Measurements from ENCODE around the gene RSBN1L. TPM values are rescaled to one million over a fixed set of nuclear protein-coding genes. Genes with fewer than 3 reads are reported as not detected.

RSBN1L gene
- total RNA-seq, 1 donor from 2014 or later: 27.0 TPM

DNA sequence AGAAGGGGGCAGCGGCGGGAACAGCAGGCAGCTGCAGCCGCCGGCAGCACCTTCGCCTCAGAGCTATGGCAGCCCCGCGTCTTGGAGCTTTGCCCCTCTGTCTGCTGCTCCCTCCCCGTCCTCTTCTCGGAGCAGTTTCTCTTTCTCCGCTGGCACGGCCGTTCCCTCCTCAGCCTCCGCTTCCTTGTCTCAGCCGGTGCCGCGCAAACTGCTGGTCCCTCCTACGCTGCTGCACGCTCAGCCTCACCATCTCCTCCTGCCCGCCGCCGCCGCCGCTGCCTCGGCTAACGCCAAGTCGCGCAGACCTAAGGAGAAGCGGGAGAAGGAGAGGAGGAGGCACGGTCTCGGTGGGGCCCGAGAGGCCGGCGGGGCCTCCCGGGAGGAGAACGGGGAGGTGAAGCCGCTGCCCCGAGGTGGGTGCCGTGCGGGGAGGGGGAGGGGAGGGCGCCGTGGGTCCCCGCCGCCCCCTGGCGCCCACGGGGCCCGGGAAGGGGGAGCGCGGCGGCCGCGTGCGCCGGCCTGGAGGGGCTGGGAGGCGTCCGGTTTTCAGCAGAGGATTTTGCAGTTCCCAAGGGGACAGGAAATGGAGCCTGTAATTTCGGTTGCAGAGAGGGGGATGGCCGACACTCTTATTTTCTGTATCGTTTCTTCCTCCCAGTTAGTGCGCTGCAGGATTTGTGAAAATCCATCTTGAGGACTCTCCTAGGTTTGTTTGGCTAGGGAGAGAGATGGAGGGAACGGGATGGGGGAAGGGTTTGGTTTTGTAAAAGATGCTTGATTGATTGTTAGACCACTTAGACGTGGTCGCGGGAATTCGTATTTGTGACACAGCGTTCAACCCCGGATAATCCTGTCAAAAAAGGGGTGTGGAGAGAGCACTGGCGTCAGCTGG lies 630 bp downstream of the RSBN1L start:
- TF ChIP-seq, protein P1, sequence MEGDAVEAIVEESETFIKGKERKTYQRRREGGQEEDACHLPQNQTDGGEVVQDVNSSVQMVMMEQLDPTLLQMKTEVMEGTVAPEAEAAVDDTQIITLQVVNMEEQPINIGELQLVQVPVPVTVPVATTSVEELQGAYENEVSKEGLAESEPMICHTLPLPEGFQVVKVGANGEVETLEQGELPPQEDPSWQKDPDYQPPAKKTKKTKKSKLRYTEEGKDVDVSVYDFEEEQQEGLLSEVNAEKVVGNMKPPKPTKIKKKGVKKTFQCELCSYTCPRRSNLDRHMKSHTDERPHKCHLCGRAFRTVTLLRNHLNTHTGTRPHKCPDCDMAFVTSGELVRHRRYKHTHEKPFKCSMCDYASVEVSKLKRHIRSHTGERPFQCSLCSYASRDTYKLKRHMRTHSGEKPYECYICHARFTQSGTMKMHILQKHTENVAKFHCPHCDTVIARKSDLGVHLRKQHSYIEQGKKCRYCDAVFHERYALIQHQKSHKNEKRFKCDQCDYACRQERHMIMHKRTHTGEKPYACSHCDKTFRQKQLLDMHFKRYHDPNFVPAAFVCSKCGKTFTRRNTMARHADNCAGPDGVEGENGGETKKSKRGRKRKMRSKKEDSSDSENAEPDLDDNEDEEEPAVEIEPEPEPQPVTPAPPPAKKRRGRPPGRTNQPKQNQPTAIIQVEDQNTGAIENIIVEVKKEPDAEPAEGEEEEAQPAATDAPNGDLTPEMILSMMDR (IDR thresholded peaks at IDR 0.05; ENCODE audit: partially characterized antibody, unreplicated experiment): no peak

DNA sequence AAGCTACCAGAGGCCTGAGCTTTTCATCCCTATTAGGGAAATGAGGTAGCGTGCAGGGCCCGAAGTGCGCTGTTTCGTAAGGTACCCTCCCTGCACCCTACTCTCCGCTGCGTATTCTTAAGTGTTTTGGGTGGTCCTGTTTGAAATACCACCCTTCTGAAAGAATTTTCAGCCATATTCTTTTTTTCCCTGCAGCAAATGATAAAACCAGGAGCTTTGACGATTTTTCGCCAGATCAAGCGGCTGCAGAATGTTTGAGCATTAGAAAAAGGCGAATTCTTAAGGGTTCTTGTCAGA lies 1.2 kb downstream of the RSBN1L start:
- H3K4me1 Mint-ChIP-seq (ENCODE audit: low read depth, unreplicated experiment): peaks cover 28% of the 10 kb centered on the region
- H3K36me3 Mint-ChIP-seq (ENCODE audit: unreplicated experiment): no peaks in the 10 kb centered on the region
- DNase-seq: no peak
- TF ChIP-seq, protein P1 (IDR thresholded peaks at IDR 0.05; ENCODE audit: partially characterized antibody, unreplicated experiment): no peak
- peaks cover 3% of the 10 kb centered on the region for H3K27me3 Mint-ChIP-seq (ENCODE audit: unreplicated experiment)
- peak overlapping the region; percentile 94 for H3K27ac Mint-ChIP-seq (ENCODE audit: unreplicated experiment)
- H3K9me3 Mint-ChIP-seq (ENCODE audit: unreplicated experiment): peaks cover 9% of the 10 kb centered on the region
- H3K4me3 Mint-ChIP-seq (ENCODE audit: unreplicated experiment): peak overlapping the region; percentile 97

More for the DNA sequence above, 630 bp downstream of the RSBN1L start:
- H3K27me3 Mint-ChIP-seq (ENCODE audit: unreplicated experiment): peaks cover 3% of the 10 kb centered on the region
- H3K36me3 Mint-ChIP-seq (ENCODE audit: unreplicated experiment): no peaks in the 10 kb centered on the region
- peak overlapping the region; percentile 97 for H3K4me3 Mint-ChIP-seq (ENCODE audit: unreplicated experiment)
- peaks cover 9% of the 10 kb centered on the region for H3K9me3 Mint-ChIP-seq (ENCODE audit: unreplicated experiment)
- H3K27ac Mint-ChIP-seq (ENCODE audit: unreplicated experiment): peak overlapping the region; percentile 97
- peak; percentile 71 for DNase-seq
- H3K4me1 Mint-ChIP-seq (ENCODE audit: low read depth, unreplicated experiment): peaks cover 27% of the 10 kb centered on the region

- H3K27me3 Mint-ChIP-seq (ENCODE audit: unreplicated experiment): peaks cover 3% of the 10 kb centered on the region
- H3K4me3 Mint-ChIP-seq (ENCODE audit: unreplicated experiment): peak overlapping the region; percentile 97
- H3K9me3 Mint-ChIP-seq (ENCODE audit: unreplicated experiment): peaks cover 9% of the 10 kb centered on the region
- DNase-seq: no peak
- no peaks in the 10 kb centered on the region for H3K36me3 Mint-ChIP-seq (ENCODE audit: unreplicated experiment)
- H3K4me1 Mint-ChIP-seq (ENCODE audit: low read depth, unreplicated experiment): peaks cover 31% of the 10 kb centered on the region
- H3K27ac Mint-ChIP-seq (ENCODE audit: unreplicated experiment): peak overlapping the region; percentile 94
- TF ChIP-seq, protein P1 (IDR thresholded peaks at IDR 0.05; ENCODE audit: partially characterized antibody, unreplicated experiment): no peak
These were observed 1.9 kb downstream of the RSBN1L start for GRCh38 chr7:77698042-77698625.

- Mint-ChIP-seq H3K27ac (ENCODE audit: unreplicated experiment) (peak overlapping the region; percentile 80), H3K9me3 (ENCODE audit: unreplicated experiment) (peaks cover 9% of the 10 kb centered on the region), H3K27me3 (ENCODE audit: unreplicated experiment) (peaks cover 3% of the 10 kb centered on the region), H3K4me3 (ENCODE audit: unreplicated experiment) (peak overlapping the region; percentile 97), H3K36me3 (ENCODE audit: unreplicated experiment) (no peaks in the 10 kb centered on the region), H3K4me1 (ENCODE audit: low read depth, unreplicated experiment) (peaks cover 25% of the 10 kb centered on the region)
- DNase-seq: no peak
- TF ChIP-seq, protein P1 (IDR thresholded peaks at IDR 0.05; ENCODE audit: partially characterized antibody, unreplicated experiment): no peak
These were observed 2.8 kb downstream of the RSBN1L start for GRCh38 chr7:77699056-77699455.

DNA sequence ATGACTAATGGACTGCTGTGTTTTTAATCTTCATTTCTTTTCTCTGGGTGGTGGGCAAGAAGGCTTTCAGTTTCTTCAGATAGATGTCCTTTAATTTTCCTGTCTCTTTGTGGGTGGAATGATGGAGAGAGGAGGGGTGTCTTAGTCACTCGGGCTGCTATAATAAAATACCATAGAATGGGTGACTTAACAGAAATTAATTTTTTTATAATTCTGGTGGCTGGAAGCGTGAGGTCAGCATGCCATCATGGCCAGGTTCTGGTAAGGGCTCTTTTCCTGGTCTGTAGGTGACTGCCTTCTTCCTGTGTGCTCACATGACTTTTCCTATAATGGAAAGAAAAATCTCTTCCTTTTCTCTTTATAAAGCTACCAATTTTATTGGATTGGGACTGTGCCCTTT lies 6.3 kb downstream of the RSBN1L start:
- H3K27me3 Mint-ChIP-seq (ENCODE audit: unreplicated experiment): no peaks in the 10 kb centered on the region
- no peak for DNase-seq
- peaks cover 2% of the 10 kb centered on the region for H3K9me3 Mint-ChIP-seq (ENCODE audit: unreplicated experiment)
- H3K27ac Mint-ChIP-seq (ENCODE audit: unreplicated experiment): no peak overlapping the region
- H3K36me3 Mint-ChIP-seq (ENCODE audit: unreplicated experiment): no peaks in the 10 kb centered on the region
- H3K4me1 Mint-ChIP-seq (ENCODE audit: low read depth, unreplicated experiment): peaks cover 23% of the 10 kb centered on the region
- H3K4me3 Mint-ChIP-seq (ENCODE audit: unreplicated experiment): no peak overlapping the region
- TF ChIP-seq, protein P1 (IDR thresholded peaks at IDR 0.05; ENCODE audit: partially characterized antibody, unreplicated experiment): no peak
